GM18511 (cell line): ENCODE measurements around the gene IPCEF1.
A peak's percentile ranks its signal among the peaks of the same experiment; 100 is the strongest.

Experiments
- ATAC-seq: cut with Tn5 transposase; IDR thresholded peaks from one replicate; pipeline ENCODE4 v1.9.1; 2021; ENCODE audit warnings: mild to moderate bottlenecking, moderate library complexity; ENCODE audit not compliant: unreplicated experiment

The IPCEF1 gene

DNA sequence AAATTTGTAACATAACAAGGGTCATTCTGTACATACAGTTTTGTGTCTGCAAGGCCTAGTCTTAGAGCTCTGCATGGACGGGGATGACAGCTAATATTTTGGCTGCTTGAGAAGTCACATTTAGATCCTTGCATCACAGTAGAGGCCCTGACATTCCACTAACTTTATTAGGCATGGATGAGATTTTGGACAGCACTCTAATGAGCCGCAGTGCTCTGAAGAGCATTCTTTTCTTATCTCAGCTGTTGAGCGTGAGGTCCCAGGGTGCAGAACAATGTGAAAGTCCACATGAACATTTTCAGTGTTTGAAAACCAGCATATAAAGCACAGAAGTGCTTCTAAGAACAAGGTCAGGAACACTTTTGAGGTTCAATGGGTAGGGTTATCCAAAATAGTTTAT lies 58.9 kb downstream of the IPCEF1 start:
- no peak for ATAC-seq

- no peak for ATAC-seq
Observed at GRCh38 chr6:154297210-154297609, 59.4 kb downstream of the IPCEF1 start.

DNA sequence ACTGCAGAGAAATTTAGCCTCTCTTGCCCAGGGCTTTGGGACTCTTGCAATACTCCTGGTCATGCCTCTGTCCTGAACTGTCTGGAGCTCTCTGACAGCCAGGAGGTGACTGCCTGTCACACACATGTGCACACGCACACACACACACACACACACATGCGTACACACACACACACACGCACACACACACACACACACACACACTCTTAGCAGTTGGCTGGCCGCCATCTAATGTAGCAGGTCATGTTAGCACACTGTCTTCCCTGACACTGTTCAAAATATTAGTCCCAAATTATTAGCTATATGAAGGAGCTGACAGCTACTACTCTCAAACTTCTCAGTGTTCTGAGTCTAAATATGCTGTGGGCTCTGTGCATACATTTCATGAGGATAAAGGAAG lies 60.9 kb downstream of the IPCEF1 start:
- ATAC-seq = no peak

DNA sequence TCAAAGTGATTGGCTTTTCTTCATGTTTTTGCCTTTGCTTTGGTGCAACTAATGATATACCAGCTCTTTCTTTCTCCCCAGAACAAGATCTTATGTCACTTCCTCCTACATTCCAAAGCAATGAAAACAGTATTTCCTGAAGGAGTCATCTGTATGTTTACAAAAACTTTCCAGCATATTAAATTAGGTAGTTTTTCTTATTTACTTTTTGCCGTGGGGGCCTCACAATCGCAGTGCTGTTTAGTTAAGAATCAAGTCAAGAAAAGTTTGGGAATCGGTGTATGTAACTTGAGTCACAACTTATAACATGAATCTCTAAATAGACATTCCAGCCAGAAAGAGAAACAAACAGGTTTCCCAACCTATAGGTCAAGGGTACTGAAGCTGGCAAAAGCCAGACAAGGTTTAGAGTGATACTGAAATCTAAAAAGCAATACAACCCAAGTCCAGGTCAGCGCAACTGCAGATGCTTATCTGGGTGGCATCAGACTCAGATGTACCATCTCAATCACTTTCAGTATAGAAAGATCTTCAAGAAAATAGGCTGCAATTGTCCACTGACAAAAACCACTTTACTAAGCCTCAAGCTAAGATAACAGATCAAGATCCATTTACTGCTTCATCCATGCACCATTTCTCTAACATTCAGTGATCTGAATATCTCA lies 63.6 kb downstream of the IPCEF1 start:
- no peak for ATAC-seq

GRCh38 chr6:154292066-154292465 lies 64.5 kb downstream of the IPCEF1 start:
- no peak for ATAC-seq

DNA sequence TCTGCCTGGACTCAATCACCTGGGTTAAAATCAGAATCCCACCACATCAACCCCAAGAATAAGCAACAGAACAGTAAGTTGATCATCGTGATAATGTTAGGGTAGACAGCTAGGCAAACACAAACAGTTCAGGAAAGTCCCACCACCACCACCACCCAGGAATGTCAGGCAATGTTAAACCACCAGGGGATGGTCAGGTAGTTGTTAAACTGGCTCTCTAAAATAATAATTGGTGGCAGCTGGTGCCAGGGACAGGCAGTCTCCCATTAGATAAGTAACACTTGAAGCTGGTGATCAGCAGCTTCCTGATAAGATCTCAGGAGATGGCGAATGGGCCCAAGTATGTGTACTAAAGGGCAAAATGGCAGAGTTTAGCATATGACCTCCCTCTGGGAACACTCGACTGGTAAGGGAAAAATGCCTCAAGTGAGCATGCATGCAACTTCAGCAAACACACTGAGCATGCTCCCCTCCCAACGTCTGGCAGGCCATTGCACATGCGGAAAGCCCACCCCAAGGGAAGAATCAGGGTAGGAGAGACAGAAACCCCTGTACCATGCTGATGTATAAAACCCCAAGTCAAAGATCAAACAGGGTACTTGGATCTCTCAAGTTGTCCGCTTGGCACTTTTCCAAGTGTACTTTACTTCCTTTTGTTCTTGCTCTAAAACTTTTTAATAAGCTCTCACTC lies 66.6 kb downstream of the IPCEF1 start:
- peak; percentile 46 for ATAC-seq

DNA sequence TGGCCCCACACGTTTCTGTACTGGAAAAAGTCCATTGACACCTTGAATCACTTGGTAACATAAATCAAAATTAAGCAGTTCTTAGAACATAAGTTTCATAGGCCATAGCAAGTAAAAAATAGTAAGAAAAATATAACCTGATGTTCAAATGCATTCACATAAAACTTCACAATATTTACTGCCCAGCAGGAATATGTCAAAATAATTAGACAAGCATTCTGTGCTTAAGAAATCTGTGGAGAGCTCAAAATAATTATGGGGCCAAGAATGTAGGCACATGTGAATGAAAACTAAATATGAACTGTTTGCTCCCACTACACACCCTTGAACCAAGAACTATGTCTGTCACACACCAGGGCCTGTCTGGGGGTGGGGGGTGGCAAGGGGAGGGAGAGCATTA lies 70.8 kb downstream of the IPCEF1 start:
- ATAC-seq = no peak

DNA sequence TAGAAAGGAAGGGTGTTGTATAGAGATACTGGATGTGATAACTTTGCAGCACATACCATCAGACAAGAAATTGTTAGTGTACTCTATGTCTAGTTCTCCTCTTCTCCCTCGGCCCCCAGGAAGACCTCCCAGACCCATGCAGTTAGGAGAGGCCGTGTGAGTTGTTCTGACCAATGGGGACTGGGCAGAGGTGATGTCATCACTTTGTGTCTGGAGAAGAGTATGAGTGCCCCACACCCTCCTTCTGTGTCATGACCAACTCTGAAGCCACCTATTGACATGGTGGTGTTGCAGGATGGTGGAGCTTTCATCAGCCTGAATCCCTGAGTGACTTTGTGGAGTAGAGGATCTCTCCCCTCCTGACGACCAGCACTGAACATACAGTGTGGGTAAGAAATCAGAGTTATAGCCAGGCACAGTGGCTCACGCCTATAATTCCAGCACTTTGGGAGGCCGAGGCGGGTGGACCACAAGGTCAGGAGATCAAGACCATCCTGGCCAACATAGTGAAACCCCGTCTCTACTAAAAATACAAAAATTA lies 72.2 kb downstream of the IPCEF1 start:
- no peak for ATAC-seq

DNA sequence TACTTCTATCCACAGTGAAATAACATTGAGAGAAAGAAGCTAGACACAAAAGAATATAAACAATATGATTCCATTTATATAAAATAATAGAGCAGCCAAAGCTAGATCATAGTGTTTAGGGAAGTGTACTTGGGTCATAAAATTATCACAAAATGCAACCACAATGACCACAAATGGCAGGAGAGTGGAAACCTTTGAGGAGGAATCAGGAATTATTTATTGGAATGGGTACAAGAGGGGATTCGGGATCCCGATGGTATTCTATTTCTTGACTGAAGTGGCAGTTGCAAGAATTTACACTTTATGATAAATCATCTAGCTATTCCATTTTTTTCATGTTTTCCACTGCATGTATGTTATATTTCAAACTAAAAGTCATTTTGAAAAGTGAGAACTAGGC lies 76.1 kb downstream of the IPCEF1 start:
- no peak for ATAC-seq

GRCh38 chr6:154277629-154278017 lies 79.0 kb downstream of the IPCEF1 start:
- ATAC-seq = peak; percentile 41

- peak; percentile 75 for ATAC-seq
Observed at GRCh38 chr6:154276810-154277628, 79.6 kb downstream of the IPCEF1 start.

DNA sequence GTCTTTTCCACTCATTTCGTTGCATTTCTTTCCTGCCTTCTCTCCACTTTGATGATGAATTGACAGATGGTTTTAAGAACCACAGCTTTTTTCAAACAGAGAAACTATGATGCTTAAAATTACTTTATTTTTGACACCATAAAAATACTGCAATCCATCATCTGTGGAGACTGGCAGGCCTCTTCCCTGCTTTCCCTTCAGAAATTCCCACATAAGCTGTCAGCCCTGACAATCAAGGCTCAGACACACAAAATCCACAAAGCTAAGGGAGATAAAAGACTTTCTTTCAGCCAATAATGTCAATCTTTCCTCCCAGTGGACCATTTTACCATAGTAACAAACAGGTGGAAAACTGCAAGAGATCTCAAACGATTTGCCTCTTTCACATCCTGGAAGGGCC lies 82.4 kb downstream of the IPCEF1 start:
- no peak for ATAC-seq

DNA sequence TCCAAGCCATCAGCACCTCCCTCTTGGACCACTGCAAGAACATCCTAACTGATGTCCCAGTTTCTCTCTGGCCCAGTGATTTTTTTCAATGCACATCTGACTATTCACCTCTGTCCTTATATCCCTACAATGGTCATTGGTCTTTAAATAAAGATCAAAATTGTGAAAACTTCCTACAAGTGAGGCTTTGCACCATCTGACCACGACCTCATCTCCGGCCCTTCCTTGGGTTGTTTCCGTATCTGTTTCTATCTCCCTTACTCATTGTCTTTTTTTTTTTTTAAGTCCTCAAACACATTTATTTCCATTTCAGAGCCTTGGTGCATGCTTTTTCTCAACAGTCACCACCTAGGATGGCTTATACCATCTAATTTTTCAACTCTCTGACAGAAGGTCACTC lies 88.1 kb downstream of the IPCEF1 start:
- no peak for ATAC-seq

GRCh38 chr6:154267508-154268106 lies 89.0 kb downstream of the IPCEF1 start:
- peak; percentile 55 for ATAC-seq

DNA sequence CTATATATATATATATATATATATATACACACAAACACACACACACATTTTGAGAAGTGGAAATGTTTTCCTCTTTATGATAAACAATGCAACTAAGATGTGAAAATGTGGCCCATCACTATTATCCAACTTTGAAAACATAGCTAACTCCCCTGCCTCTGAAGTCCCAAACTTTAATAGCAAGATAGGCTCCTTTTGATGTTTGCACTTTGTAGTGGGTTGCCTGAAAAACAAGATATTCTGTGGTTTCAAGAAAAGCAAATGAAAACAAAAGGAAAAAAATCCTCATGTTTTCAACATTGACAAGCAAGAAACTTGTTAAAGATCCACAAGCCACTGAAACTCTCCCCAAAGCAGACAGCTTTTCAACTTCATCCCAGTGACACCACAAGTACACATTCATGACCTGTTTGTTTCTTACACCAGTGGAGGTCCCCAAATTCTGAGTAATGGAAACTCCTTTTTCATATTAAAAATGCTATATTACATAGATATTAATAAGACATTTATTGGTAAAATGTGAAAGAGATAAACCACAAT lies 90.0 kb downstream of the IPCEF1 start:
- no peak for ATAC-seq

DNA sequence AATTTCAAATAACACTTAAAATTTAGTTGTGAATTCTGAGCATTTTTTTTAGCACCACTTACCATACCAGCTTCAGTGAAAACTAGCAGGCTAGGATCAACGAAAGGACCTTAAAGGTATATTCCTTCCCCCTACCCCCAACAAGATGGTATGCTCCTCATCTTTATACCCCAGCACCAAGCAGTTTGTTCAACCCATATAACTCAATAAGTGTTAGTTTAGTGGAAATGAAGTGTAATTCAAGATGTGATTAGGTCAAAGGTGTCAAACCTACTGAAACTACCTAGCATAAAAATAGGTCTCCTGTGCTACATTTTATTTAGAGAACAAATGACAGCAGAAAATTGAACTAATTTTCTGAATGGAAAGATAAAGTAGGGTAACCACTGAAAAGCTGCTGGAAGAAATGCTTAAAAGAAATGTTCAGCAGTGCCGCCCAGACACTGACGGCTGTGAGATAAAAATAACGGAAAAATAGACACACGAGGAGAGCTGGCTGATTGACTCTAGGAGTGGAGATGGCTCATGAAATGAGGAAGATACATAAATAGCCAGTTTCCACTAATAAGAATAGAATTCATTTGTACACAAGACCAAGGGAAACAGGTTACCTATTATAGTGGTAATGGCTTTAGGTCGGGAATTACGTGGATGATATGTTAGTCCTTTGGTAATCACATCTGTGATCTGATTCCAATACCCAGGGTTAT lies 94.8 kb downstream of the IPCEF1 start:
- ATAC-seq = peak; percentile 38

DNA sequence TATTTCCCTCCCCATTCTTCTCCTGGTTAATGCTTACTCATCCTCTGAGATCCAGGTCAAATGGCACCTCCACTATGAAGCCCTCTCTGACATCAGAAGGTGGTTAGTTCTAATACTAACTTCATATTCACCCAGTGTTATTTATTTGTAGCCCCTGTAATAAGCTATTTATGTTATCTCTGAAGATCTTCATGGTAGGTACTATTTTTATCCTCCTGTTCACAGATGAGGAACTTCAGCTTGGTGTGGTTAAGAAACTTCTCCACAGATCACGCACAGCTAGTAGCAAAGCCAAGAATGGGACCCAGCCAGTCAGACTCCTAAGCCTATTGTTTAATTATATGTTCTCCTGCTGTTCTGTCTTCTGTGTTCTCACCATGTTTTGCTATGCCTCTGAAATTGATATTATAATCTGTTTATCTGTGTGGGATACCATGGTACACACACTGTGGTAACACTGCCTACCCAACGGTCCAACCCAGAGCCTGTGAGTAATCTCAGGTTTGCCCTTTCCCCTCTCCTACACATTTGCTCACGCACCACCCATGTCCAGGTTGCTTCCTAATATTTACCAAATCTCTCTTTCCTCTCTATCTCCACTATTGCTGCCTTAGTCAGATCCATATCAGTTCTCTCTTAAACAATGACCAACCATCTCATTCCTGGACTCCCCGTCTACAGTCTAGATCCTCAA lies 98.4 kb downstream of the IPCEF1 start:
- ATAC-seq = peak; percentile 80

DNA sequence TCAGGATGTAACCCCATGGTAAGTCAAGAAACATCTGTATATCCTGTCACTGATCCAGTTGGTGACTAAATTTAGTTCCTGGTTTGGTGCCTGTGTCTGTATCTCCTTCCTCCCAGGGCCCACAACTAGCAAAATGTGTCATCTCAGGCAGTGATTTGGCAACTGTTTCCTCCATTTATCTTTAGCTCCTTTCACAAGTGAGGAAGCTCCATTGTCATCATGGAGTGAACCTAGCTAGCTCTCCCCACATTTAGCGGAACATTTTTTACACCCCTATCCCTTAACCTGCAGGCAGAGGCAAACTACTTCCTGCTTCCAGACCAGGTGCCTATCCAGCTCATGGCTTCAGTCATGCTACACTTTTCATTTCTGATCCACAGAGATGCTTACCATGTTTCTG lies 99.5 kb downstream of the IPCEF1 start:
- no peak for ATAC-seq

- no peak for ATAC-seq
Observed at GRCh38 chr6:154252678-154253077, 103.9 kb downstream of the IPCEF1 start.

DNA sequence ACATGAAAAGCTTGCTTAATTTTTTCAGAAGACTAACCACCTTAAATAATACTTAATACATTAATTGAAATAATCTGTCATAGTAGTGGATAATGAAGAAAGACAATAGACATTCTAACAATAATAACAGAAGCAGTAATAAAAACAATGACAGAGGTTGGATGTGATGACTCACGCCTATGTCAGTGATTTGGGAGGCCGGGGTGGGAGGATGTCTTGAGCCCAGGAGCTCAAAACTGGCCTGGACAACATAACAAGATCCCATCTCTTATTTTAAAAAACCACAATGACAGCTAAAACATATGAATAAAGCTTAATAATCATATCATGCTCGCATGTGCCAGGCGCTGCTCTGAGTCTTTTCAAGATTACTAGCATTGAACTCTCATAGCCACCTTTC lies 105.5 kb downstream of the IPCEF1 start:
- ATAC-seq = no peak
